Activated CD4-positive, alpha-beta T cell treated with anti-CD3 and anti-CD28 coated beads, Interleukin-2, amount 50 U/mL, for 16 hours (primary cell): Measurements from ENCODE around the gene HLA-DRB1.
"Not testable (repeated sequence)": the region's sequence is repeated elsewhere in the genome, so short reads cannot be mapped to it uniquely, and the experiment has no call there.

Source experiments
- DNase-seq: peaks from one replicate; pipeline ENCODE4 v3.0.0-alpha.2; 2020

The HLA-DRB1 gene

DNA sequence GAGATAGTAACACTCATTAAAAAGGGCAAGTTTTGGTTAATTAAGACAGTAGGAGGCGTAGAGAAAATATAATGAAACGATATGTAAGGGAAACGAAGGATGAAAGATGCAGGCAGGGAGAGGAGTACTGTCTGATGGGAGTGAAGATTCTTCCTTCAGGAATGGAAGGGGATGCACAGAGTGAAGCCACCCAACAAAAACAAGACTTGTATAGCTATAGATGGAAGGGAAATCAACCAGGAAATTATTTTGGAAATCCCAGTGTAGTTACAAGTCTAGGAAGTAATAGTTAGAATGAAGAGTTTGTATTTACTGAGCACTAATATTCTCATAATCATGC lies 19.7 kb upstream of the HLA-DRB1 start:
- no peak for DNase-seq

DNA sequence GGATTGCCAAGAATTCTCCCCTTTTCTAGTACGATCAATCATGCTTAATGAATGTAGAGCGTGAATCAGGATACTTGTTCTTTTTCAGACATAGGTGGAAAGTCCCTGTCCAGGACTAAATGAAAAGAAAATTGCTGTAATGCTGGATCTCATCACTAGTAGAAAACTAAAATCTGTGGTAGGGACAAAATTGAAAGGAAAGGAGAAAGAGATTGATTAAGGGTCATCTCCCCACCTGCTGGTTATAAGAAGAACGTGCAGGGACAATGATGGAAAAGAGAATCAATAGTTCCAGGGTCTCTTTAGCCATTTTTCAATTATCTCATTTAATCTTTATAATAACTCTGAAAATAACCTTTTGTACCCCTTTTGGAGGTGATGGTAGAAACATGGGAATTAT lies 18.7 kb upstream of the HLA-DRB1 start:
- no peak for DNase-seq

DNA sequence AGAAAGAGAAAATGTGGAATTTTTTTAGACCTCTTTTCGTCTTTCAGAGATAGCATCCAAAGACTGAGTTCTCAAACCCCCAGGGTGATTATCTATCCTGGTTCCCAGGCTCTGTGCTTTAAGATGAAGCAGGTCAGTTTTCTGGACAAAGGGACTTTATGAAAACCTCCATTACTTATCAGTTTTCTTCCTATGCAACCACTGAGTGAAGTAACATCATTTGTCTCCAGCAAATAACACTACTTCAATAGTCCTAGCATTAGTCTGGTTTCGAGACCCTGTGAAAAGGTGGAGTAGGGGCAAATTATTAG lies 18.3 kb upstream of the HLA-DRB1 start:
- no peak for DNase-seq

DNA sequence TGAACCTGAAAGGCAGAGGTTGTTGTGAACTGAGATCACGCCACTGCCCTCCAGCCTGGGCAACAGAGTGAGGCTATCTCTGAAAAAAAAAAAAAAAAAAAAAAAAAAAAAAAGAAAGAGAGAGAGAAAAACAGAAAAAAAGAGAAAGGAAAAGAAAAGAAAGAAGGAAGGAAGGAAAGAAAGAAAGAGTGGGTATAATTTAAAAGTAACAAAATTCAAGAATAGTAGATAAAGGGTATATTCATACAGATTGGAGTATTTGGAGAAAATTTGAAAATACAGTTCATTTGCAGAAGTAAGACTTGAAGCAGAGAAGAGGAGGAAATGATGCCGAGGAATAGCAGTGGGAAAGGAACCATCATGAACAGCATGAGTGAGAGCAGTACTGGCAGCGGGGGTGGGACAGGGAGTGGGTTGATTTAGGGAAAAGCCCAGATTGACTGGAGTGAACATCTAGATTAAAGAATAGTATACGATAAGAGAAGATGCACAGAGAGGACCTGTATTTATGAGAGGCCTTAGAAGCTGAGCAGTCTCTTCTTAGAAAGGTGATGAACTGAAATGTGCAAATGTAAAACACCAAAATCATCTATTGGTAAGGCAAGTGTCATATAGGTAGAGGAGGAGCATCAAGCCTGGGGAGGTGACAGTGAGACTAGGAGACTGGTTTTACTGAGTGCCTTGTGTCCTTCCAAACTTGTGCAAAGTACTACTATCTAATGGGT lies 17.8 kb upstream of the HLA-DRB1 start:
- no peak for DNase-seq

DNA sequence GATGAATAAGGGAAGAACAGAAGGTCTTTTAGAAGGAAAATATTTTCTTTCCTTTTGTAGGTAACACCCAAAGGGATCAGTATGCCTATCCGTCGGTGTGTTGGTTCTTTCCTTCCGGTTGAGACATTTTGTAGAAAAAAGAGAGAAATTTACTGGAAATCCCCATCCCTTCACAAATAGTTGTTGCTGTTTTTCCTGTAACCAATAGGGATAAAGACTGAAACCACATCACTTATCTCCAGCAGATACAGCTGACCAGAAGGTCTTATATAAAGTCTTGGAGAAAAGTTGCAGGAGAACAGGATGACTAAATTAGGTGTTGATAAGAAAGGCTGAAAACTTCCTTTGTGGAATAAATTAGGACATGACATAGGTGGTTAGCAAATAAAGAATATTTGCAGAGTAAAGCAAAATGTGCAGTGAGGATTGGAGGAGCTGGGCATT lies 14.8 kb upstream of the HLA-DRB1 start:
- no peak for DNase-seq

DNA sequence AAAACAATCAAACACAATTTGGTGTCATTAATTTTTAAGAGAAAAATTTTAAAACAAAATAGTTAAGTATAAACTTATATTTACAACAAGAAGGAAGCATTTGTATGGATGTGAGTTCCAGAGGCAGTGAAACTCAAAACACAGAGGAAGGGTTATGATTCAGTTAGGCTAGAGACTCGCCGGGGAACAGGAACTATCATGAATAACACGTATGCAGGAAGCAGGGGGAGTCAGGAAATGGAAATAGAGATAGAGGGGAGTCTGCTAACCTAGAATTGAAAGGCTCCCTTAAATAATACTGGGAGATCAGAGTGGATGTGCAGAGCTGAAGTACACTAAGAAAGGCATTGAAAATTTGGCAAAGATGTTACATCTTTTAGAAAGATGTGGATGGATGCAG lies 14.2 kb upstream of the HLA-DRB1 start:
- no peak for DNase-seq

DNA sequence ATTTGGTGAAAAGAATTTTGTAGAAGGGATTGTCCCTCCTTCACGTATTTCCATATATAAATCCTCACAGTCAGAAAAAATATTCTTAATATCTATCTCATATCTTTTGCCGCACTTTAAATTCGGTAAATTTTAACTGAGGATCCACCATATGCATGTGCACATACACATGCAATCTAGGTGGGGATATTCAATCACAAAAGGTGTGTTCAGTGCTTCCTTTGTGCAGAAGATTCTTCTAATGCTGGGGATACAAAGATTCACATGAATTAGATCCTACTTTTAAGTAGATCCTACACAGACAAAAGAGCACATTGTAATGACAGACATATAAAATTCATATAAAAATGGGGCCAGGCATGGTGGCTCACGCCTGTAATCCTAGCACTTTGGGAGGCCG lies 13.6 kb upstream of the HLA-DRB1 start:
- no peak for DNase-seq

DNA sequence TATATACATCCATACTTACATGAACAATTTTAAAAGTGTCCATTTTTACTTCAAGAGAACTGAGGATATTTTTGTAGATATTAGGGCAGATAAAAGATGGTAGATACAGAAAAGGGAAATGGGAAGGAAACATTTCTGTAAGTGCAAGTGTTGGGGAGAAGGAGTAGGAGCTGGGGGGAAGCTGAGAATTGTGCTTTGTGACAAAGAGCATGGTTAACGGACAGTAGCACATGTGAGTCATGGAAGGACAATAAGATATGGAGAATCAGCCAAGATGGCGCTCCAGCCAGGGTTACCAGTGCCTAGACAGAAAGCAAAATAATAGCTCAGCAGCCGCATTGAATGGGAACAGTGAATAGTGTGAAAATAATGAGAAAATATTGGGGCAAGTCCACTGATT lies 12.7 kb upstream of the HLA-DRB1 start:
- no peak for DNase-seq

DNA sequence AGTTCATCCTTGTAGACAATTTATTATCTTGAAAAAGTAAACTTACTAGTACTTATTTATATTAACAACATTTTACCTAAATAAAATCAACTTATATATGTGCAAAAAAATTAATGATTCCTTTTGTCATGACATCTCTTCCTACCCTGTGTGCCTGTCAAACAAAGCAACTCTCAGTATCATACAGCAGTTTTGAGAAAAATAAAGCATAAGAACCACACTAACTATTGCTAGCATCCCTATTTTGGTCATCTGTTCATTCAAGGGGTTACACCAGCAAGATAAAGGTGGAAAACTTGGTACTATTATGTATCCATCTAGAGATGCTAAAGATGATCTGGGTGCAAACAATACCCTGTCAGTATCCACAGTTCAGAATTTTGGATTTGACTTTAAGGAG lies 7.4 kb upstream of the HLA-DRB1 start:
- DNase-seq: no peak

DNA sequence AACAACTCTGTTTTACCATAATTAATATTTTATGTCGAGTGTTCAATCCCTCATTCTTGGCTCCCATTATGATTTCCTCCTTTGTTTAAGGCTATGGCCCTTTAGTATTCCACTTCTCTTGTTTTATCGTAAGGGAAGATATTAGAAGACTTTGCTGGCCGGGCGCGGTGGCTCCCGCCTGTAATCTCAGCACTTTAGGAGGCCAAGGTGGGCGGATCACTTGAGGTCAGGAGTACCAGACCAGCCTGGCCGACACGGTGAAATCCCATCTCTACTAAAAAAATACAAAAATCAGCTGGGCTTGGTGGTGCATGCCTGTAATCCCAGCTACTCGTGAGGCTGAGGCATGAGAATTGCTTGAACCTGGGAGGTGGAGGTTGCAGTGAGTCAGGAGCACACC lies 1.1 kb upstream of the HLA-DRB1 start:
- not testable (repeated sequence) for DNase-seq

DNA sequence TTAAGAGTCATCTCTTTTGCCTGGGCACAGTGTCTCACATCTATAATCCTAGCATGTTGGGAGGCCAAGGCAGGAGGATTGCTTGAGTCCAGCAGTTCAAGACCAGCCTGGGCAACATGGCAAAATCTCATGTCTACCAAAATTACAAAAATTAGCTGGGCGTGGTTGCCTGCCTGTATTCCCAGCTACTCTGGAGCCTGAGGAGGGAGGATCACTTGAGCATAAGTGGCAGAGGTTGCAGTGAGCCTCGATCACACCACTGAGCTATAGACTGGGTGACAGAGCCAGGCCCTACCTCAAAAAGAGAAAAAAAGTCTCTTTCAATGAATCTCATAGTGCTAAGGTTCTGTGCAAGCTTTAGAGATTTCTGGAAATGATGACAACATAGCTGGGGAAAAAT lies 1.5 kb downstream of the HLA-DRB1 start:
- no peak for DNase-seq

DNA sequence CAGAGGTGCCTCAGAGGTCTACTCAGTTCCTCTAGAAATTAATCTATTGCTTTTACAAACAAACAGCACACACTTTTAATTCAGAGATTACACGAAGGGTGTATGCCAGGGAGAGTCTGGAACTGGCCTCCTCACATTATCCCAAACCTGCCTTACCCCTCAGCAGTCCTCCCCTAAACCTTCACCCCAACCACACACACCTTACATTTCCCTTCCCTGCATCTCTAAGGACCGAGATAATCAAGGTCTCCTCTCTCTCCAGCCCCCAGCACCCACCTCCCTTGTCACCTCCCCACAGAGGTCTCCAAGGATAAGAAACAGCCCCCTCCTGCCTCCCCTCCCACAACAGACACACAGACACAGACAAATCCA lies 6.1 kb downstream of the HLA-DRB1 start:
- no peak for DNase-seq

DNA sequence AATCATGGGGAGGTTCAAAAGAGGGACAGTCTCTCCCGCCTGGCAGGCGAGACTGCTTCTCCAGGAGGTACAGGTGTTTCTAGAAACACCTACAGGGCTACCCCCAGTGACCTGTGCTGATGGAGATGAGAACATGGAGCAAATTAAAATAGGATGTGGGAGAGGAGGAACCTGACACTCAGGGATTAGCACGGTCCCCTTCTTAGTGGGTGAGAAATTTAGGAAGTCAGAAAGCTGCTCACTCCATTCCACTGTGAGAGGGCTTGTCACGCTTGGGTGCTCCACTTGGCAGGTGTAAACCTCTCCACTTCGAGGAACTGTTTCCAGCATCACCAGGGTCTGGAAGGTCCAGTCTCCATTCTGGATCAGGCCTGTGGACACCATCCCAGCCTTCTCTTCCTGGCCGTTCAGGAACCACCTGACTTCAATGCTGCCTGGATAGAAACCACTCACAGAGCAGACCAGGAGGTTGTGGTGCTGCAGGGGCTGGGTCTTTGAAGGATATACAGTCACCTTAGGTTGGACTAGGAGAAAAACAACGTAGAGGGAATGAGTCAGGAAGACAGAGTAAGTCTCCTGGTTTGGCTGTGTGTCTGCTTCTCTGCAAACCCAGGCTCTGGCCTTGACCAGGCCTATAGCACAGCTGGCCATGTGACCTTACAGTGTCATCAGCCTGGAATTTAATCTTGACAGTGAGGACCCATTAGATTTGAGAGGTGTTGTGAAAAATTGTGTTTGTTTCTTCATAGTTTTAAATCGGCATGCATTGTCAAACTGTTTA lies 8.1 kb downstream of the HLA-DRB1 start:
- no peak for DNase-seq

DNA sequence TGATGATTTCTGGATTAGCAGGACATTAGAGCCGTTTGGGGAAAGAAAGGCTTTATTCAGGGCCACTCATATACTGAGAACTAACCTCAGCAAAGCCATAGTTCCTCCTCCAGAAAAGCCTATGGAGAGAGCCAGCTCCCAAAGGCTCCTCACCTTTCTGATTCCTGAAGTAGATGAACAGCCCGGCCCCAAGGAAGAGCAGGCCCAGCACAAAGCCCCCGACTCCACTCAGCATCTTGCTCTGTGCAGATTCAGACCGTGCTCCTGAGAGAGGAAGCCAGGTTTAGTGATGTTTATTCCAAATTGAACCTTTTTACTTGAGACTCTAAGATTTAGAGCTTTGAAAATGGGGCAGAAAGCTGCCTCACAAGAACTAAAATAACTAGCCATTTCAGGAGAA lies 9.1 kb downstream of the HLA-DRB1 start:
- DNase-seq: no peak

DNA sequence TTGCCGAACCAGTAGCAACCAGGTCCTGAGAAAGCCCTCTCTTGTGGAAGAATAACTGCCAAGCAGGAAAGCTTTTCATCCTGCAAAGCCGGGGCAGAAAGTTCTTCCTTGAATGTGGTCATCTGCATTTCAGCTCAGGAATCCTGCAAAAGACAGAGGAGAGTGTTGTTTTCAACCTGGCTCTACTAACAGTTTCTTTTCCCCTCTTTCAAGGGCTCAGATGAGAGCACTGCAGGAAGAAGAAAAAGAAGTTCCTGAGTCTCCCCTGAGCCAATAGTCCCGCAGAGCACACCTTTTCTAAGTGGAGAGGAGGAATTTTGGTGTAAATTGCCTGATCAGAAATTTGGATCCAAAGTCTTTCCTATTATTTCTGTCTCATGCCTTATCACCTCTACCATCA lies 10.7 kb downstream of the HLA-DRB1 start:
- DNase-seq: no peak

DNA sequence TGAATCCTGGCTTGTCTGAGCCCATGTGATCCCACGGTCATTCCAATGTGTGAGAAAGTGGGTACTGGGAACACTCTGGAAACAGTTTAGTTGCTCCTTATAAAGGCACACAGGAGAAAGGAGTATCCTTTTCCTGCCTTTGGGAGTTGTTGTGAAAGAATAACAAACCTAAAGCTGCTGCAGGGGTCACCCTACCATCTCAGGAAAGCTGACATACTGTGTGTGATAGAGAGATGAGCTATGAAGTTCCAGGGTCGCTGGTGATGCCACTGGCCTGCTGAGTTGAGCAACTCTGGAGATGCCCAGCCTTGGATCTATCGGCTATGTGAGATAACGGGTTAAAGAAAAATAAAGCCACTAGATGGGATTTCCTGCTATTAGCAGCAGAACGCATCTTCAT lies 12.2 kb downstream of the HLA-DRB1 start:
- not testable (repeated sequence) for DNase-seq

DNA sequence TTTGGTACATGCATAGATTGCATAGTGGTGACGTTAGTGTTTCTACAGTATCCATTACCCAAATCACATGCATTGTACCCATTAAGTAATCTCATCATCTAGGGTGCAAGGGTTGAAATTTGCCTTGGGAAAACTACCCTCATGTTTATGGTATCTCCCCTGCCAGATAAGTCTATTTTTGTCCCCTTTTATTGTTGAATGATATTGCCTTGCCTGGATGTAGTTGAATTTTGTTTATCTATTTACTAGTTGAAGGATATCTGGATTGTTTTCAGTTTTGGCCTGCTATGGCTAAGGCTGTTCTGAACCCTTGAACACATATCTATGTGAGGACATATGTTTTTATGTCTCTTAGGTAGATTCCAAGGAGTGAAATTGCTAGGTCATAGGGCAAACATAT lies 13.4 kb downstream of the HLA-DRB1 start:
- no peak for DNase-seq

DNA sequence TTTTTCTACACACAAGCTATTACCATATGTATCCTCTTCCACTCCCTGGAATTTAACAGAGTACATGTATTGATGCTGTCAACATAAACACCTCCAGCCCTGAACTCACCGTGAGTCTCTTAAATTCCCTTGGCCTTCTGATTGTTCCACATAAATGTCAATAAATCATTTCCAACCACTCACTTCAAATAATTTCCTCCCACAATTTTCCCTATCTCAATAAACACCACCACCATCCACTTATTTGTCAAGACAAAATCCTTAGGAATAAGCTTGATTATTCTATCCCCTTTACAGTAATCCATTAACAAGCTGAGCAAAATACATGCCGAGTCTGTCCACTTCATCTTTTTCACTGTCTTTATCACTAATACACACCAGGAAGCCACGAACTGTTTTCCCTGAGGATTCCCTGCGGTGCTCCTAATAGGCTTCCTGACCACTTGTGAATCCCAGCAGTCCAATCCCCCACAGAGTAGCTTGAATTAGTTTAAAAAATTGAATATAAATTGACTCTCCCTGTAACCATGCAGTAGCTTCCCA lies 19.2 kb downstream of the HLA-DRB1 start:
- DNase-seq: no peak

DNA sequence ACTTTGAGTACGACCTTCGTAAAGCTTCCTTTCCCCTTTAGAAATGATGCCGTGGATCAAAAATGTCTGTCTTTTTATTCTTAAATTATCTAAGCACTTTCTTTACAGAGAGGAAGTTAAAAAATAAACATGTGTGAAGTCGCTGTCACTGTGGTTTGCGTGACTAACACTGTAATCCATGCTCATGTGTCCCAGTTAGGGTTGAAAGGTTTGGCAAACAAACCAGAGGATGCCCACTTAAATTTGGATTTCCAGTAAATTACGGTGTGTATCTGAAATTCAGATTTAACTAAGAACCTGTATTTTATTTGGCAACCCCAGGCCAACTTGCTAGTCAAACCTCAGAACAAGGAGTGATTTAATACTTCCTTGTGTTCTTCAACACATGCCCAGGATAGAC lies 21.1 kb downstream of the HLA-DRB1 start:
- no peak for DNase-seq

DNA sequence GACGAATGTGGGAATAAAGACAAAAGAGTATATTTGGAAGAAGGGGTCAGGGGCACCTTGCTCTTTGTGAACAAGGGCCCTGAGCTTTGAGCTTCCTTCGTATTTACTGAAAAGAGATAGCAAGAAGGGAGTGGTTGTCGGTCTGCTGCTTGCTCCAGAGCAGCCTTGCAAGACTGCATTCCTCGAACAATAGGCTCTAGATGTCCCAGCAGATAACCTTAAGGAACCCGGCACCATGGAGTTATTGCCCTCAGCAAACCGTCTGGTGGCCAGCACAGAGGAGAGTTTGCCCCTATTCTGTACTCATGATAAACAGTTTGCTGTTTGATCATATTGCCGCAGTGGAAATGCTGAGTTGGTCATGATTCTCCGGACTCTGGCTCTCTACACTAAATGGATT lies 22.7 kb downstream of the HLA-DRB1 start:
- no peak for DNase-seq

DNA sequence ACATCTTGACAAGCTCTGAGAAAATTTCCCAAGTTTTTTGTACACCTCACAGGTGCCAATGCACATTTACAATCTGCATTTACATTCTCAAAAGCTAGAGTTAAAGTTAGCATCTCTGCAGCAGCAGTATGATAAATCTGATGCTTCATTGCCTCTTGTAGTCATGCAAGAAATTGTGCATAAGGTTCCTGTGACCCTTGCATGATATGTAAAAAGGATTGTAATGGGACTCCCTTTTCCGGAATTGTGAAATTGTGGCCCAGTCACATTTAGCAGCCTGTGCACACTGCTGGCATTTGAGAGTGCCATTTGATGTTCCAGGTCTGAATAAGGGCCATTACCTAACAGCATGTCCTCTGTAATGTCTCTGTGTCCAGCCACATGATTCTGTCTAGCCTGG lies 24.1 kb downstream of the HLA-DRB1 start:
- no peak for DNase-seq

DNA sequence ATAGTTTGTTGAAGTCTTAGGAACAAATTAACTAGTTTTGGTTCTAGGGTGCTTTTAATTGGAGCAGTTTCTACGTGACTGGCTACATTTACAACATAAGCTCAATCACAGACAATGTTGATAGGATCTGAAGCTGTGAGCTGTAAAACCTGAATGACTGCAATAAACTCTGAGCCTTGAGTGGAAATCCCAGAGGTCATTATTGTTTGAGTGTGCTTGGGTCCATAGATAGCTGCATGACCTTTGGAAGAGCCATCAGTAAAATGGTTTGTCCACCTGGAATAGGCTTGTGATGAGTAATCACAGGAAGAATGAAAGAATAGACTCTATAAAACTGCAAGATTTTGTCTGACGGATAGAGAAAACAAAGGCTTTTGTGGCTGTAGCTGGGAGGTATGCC lies 26.7 kb downstream of the HLA-DRB1 start:
- no peak for DNase-seq

DNA sequence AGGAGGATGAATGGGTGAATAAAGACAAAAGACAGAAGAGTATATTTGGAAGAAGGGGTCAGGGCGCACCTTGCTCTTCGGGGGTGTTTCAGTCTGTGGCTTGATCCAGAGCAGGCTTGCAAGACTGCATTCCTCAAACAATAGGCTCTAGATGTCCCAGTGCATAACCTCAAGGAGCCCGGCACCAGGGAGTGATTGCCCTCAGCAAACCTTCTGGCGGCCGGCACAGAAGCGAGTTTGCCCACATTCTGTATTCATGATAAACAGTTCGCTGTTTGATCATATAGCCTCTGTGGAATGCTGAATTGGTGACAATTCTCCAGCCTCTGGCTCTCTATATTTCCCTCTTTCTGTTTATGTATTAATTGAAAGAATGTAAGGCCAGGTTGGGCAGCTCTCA lies 29.9 kb downstream of the HLA-DRB1 start:
- no peak for DNase-seq

DNA sequence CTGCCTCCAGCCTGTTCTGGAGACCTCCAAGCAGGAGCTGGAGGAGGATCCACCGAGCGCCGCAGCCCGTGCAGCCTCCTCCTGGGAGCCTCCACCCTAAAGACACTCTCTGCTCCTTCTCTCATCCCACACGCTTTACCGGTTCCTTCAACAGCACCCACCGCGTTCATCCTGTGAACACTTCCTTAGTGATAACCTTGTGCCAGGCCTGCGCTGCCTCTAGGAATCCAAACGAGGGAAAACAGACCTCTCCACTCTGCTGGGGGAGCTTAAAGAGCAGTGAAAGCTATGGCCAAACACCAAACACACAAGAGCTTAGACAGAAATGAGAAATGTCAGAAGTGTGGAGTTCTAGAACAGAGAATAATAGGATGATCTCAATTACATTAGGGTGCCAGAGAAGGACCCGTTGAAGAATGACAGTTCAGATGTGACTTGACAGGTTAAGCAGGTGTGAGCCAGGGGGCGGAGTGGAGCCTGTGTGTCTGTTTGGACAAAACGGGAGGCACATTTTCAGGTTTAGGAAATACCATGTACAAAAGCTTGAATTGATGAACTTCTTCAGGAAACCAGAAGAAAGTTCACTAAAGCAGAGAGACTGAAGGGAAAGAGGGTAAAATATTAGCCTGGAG lies 31.1 kb downstream of the HLA-DRB1 start:
- no peak for DNase-seq
